Stimulated activated naive CD8-positive, alpha-beta T cell treated with anti-CD3 and anti-CD28 coated beads, Interleukin-15, amount 100 ng/mL, for 72 hours (primary cell): Measurements from ENCODE around the gene TICRR.

Experiments
- ATAC-seq: fragments of 150-1000 bp; cut with Tn5 transposase; 2 replicates; pipeline ENCODE4 v1.10.0; 2021; ENCODE audit warnings: mild to moderate bottlenecking, moderate library complexity
- DNase-seq, 2 donors: peaks; one replicate each; pipeline ENCODE4 v3.0.0; 2021 to 2022
- H3K27ac Mint-ChIP-seq, 2 donors: one replicate each; pipeline ENCODE4 v1.8.0; 2022; ENCODE audit warnings: mild to moderate bottlenecking in 2 of 2, mixed read lengths in 2 of 2, moderate library complexity in 2 of 2
- H3K27me3 Mint-ChIP-seq: one replicate; pipeline ENCODE4 v1.8.0; 2022; ENCODE audit warnings: mixed read lengths
- H3K4me1 Mint-ChIP-seq: one replicate; pipeline ENCODE4 v1.8.0; 2022; ENCODE audit warnings: mild to moderate bottlenecking, mixed read lengths
- H3K4me3 Mint-ChIP-seq, 2 donors: one replicate each; pipeline ENCODE4 v1.8.0; 2022; ENCODE audit warnings: mild to moderate bottlenecking in 2 of 2, mixed read lengths in 2 of 2, moderate library complexity in 1 of 2
- H3K9me3 Mint-ChIP-seq, 2 donors: one replicate each; pipeline ENCODE4 v1.8.0; 2022; ENCODE audit warnings: mixed read lengths in 2 of 2

Gene TICRR

GRCh38 chr15:89654301-89654761 lies 79.1 kb downstream of the TICRR start:
- peak overlapping the region in 1 of 2 donors; percentile 58 for H3K27ac Mint-ChIP-seq
- H3K27me3 Mint-ChIP-seq: peaks cover 65% of the 10 kb centered on the region
- no peak for ATAC-seq
- peak overlapping the region; percentile 88 to 95 for H3K4me3 Mint-ChIP-seq
- DNase-seq: no peak
- H3K9me3 Mint-ChIP-seq: no peaks in the 10 kb centered on the region
- peaks cover 29% of the 10 kb centered on the region for H3K4me1 Mint-ChIP-seq

GRCh38 chr15:89654847-89655805 lies 79.9 kb downstream of the TICRR start, which contains the start of gene KIF7:
Gene KIF7, minus strand, starts transcription at chr15:89655467. Its CDS starts 2,537 bp downstream, at chr15:89652930.
- H3K4me3 Mint-ChIP-seq: peak within 1 kb of the TSS; percentile 88 to 95
- H3K9me3 Mint-ChIP-seq: no peaks in the 10 kb centered on the region
- peak within 1 kb of the TSS; percentile 58 to 94 for H3K27ac Mint-ChIP-seq
- peak; percentile 37 to 45 for DNase-seq
- H3K27me3 Mint-ChIP-seq: peaks cover 72% of the 10 kb centered on the region
- ATAC-seq: peak; percentile 83
- peaks cover 29% of the 10 kb centered on the region for H3K4me1 Mint-ChIP-seq

GRCh38 chr15:89656116-89656815 lies 81.0 kb downstream of the TICRR start:
- Mint-ChIP-seq H3K4me3 (peak overlapping the region; percentile 88 to 95), H3K9me3 (no peaks in the 10 kb centered on the region), H3K27me3 (peaks cover 83% of the 10 kb centered on the region), H3K27ac (no peak overlapping the region), H3K4me1 (peaks cover 29% of the 10 kb centered on the region)
- DNase-seq (no peak), ATAC-seq (peak; percentile 44)

- no peak for DNase-seq
- H3K4me3 Mint-ChIP-seq: no peak overlapping the region
- ATAC-seq: no peak
- no peaks in the 10 kb centered on the region for H3K9me3 Mint-ChIP-seq
- H3K27ac Mint-ChIP-seq: no peak overlapping the region
- peaks cover 84% of the 10 kb centered on the region for H3K27me3 Mint-ChIP-seq
- peaks cover 29% of the 10 kb centered on the region for H3K4me1 Mint-ChIP-seq
Observed at GRCh38 chr15:89657686-89658200, 82.5 kb downstream of the TICRR start.

GRCh38 chr15:89659295-89659694 lies 84.0 kb downstream of the TICRR start:
- no peak overlapping the region for H3K4me3 Mint-ChIP-seq
- no peak overlapping the region for H3K27ac Mint-ChIP-seq
- peaks cover 78% of the 10 kb centered on the region for H3K27me3 Mint-ChIP-seq
- H3K9me3 Mint-ChIP-seq: no peaks in the 10 kb centered on the region
- peaks cover 19% of the 10 kb centered on the region for H3K4me1 Mint-ChIP-seq
- ATAC-seq (no peak), DNase-seq (no peak)

GRCh38 chr15:89660556-89660955 lies 85.3 kb downstream of the TICRR start:
- DNase-seq: no peak
- H3K27me3 Mint-ChIP-seq: peaks cover 77% of the 10 kb centered on the region
- H3K9me3 Mint-ChIP-seq: no peaks in the 10 kb centered on the region
- peaks cover 9% of the 10 kb centered on the region for H3K4me1 Mint-ChIP-seq
- no peak overlapping the region for H3K4me3 Mint-ChIP-seq
- no peak overlapping the region for H3K27ac Mint-ChIP-seq
- ATAC-seq: no peak

- peak overlapping the region in 1 of 2 donors; percentile 15 for H3K27ac Mint-ChIP-seq
- H3K4me1 Mint-ChIP-seq: no peaks in the 10 kb centered on the region
- no peak overlapping the region for H3K4me3 Mint-ChIP-seq
- ATAC-seq (no peak), DNase-seq (no peak)
- H3K27me3 Mint-ChIP-seq: peaks cover 81% of the 10 kb centered on the region
- no peaks in the 10 kb centered on the region for H3K9me3 Mint-ChIP-seq
Observed at GRCh38 chr15:89662893-89663626, 87.8 kb downstream of the TICRR start.

GRCh38 chr15:89664441-89665350 lies 89.4 kb downstream of the TICRR start:
- Mint-ChIP-seq H3K9me3 (no peaks in the 10 kb centered on the region), H3K4me1 (no peaks in the 10 kb centered on the region), H3K27ac (no peak overlapping the region), H3K27me3 (peaks cover 72% of the 10 kb centered on the region), H3K4me3 (peak overlapping the region; percentile 50 to 51)
- ATAC-seq: no peak
- no peak for DNase-seq

- no peaks in the 10 kb centered on the region for H3K9me3 Mint-ChIP-seq
Observed at GRCh38 chr15:89665449-89666181, 90.3 kb downstream of the TICRR start.

GRCh38 chr15:89666184-89666857 lies 91.1 kb downstream of the TICRR start:
- peaks cover 4% of the 10 kb centered on the region for H3K4me1 Mint-ChIP-seq
- no peaks in the 10 kb centered on the region for H3K9me3 Mint-ChIP-seq
- ATAC-seq (peak; percentile 32), DNase-seq (no peak)
- no peak overlapping the region for H3K27ac Mint-ChIP-seq
- peak overlapping the region; percentile 28 to 68 for H3K4me3 Mint-ChIP-seq
- peaks cover 56% of the 10 kb centered on the region for H3K27me3 Mint-ChIP-seq

More at GRCh38 chr15:89665449-89666181, 90.3 kb downstream of the TICRR start:
- Mint-ChIP-seq H3K4me3 (peak overlapping the region; percentile 28 to 68), H3K27ac (no peak overlapping the region), H3K27me3 (peaks cover 62% of the 10 kb centered on the region), H3K4me1 (no peaks in the 10 kb centered on the region)
- ATAC-seq (peak; percentile 73), DNase-seq (peak in 1 of 2 donors; percentile 27)

- H3K9me3 Mint-ChIP-seq: no peaks in the 10 kb centered on the region
- no peak overlapping the region for H3K27ac Mint-ChIP-seq
- peaks cover 54% of the 10 kb centered on the region for H3K27me3 Mint-ChIP-seq
- H3K4me1 Mint-ChIP-seq: peaks cover 12% of the 10 kb centered on the region
- no peak overlapping the region for H3K4me3 Mint-ChIP-seq
- ATAC-seq: no peak
- no peak for DNase-seq
Observed at GRCh38 chr15:89666858-89667705, 91.8 kb downstream of the TICRR start.

GRCh38 chr15:89667706-89667960 lies 92.4 kb downstream of the TICRR start:
- Mint-ChIP-seq H3K4me3 (no peak overlapping the region), H3K27me3 (peaks cover 49% of the 10 kb centered on the region), H3K4me1 (peaks cover 13% of the 10 kb centered on the region), H3K9me3 (no peaks in the 10 kb centered on the region), H3K27ac (no peak overlapping the region)
- ATAC-seq (no peak), DNase-seq (no peak)

- Mint-ChIP-seq H3K9me3 (no peaks in the 10 kb centered on the region), H3K4me1 (peaks cover 13% of the 10 kb centered on the region), H3K27me3 (peaks cover 44% of the 10 kb centered on the region), H3K27ac (no peak overlapping the region), H3K4me3 (no peak overlapping the region)
- DNase-seq: no peak
- no peak for ATAC-seq
Observed at GRCh38 chr15:89668171-89668570, 92.9 kb downstream of the TICRR start.
